SK-N-SH (cell line): Measurements from ENCODE around the gene NCS1. TPM values are rescaled to one million over a fixed set of nuclear protein-coding genes. Genes with fewer than 3 reads are reported as not detected.

Source experiments
- CTCF ChIA-PET: fragments of 300-600, 350-600 bp; formaldehyde crosslinking; extraction: SDS; loops from one replicate; lab custom pipeline; 2021; lab: Yijun Ruan, JAX
- POLR2A ChIA-PET: fragments of 350-600 bp; sonication (Branson Sonifier 250); formaldehyde crosslinking; extraction: SDS; loops from one replicate; lab custom pipeline; 2020; ENCODE audit warnings: antibody characterized with exemption, inconsistent platforms; lab: Yijun Ruan, JAX
- DNase-seq: peaks from one replicate; pipeline ENCODE4 v3.0.0; 2012
- H2AFZ ChIP-seq: fragments of 200-600 bp; sonication (generic); 2 replicates; pipeline ENCODE4 v1.8.1; 2016; ENCODE audit warnings: antibody characterized with exemption, mild to moderate bottlenecking, low read depth
- H3F3A ChIP-seq: fragments of 200-600 bp; sonication (generic); replicated peaks from 2 replicates; pipeline ENCODE3; 2016; ENCODE audit warnings: antibody characterized with exemption, mild to moderate bottlenecking; ENCODE audit not compliant: insufficient read depth
- H3K27ac ChIP-seq, 2 experiments: fragments of 200-500 bp in 1 of 2; fragments of 200-600 bp in 1 of 2; sonication (Bioruptor generic) in 1 of 2; sonication (generic), shearing (Covaris generic) in 1 of 2; 2 replicates each; pipeline versions ENCODE4 v1.5.1 to v1.6.1; 2014 to 2016; ENCODE audit warnings: low read depth in 2 of 2, inconsistent platforms in 1 of 2, low read length in 1 of 2, mild to moderate bottlenecking in 1 of 2, mixed read lengths in 1 of 2
- H3K27me3 ChIP-seq: fragments of 200-600 bp; sonication (generic), shearing (Covaris generic); 2 replicates; pipeline ENCODE4 v1.6.1; 2016; ENCODE audit warnings: mixed run types; ENCODE audit not compliant: insufficient read depth
- H3K36me3 ChIP-seq, 2 experiments: fragments of 200-500 bp in 1 of 2; fragments of 200-600 bp in 1 of 2; sonication (Bioruptor generic) in 1 of 2; sonication (generic) in 1 of 2; replicated peaks in 1 of 2; 2 replicates each; pipeline versions ENCODE3 to v1.5.1; 2014 to 2016; ENCODE audit warnings: low read length in 1 of 2, mild to moderate bottlenecking in 1 of 2; ENCODE audit not compliant: insufficient read depth in 2 of 2, control insufficient read depth in 1 of 2
- H3K4me1 ChIP-seq, 2 experiments: fragments of 200-500 bp in 1 of 2; fragments of 200-600 bp in 1 of 2; sonication (Bioruptor generic) in 1 of 2; sonication (generic), shearing (Covaris generic) in 1 of 2; 2 replicates each; pipeline versions ENCODE4 v1.5.1 to v1.6.1; 2014 to 2016; ENCODE audit warnings: low read depth in 1 of 2, low read length in 1 of 2, mixed run types in 1 of 2; ENCODE audit not compliant: insufficient read depth in 2 of 2, control insufficient read depth in 1 of 2
- H3K4me2 ChIP-seq: fragments of 200-600 bp; sonication (generic), shearing (Covaris generic); 2 replicates; pipeline ENCODE4 v1.6.1; 2017; ENCODE audit warnings: mixed run types
- H3K4me3 ChIP-seq, 2 experiments: fragments of 200-500 bp in 1 of 2; fragments of 200-600 bp in 1 of 2; sonication (Bioruptor generic) in 1 of 2; sonication (generic), shearing (Covaris generic) in 1 of 2; 2 replicates each; pipeline versions ENCODE4 v1.5.1 to v1.8.1; 2014 to 2016; ENCODE audit warnings: low read depth in 2 of 2, inconsistent platforms in 1 of 2, low read length in 1 of 2, mild to moderate bottlenecking in 1 of 2, mixed read lengths in 1 of 2, moderate library complexity in 1 of 2
- H3K79me2 ChIP-seq: fragments of 200-600 bp; sonication (generic); 2 replicates; pipeline ENCODE4 v1.8.1; 2017; ENCODE audit warnings: mild to moderate bottlenecking; ENCODE audit not compliant: insufficient read depth
- H3K9ac ChIP-seq: fragments of 200-600 bp; sonication (generic); 2 replicates; pipeline ENCODE4 v1.6.1; 2017; ENCODE audit warnings: mixed run types
- H3K9me2 ChIP-seq: fragments of 200-600 bp; sonication (generic); 2 replicates; pipeline ENCODE4 v1.6.1; 2017; ENCODE audit warnings: mixed run types
- H3K9me3 ChIP-seq: fragments of 200-600 bp; sonication (generic); 2 replicates; pipeline ENCODE4 v1.6.1; 2017; ENCODE audit warnings: mixed run types, mild to moderate bottlenecking, moderate library complexity
- H4K20me1 ChIP-seq: fragments of 200-600 bp; sonication (generic); 2 replicates; pipeline ENCODE4 v1.6.1; 2017; ENCODE audit warnings: mild to moderate bottlenecking, mixed run types; ENCODE audit not compliant: insufficient read depth
- CHD2 ChIP-seq: fragments of 150-350 bp; IDR thresholded peaks from 2 replicates; pipeline ENCODE4 v1.6.1; 2018; ENCODE audit warnings: low read length; ENCODE audit not compliant: partially characterized antibody
- FOSL2 ChIP-seq: IDR thresholded peaks from 2 replicates; pipeline ENCODE4 v1.4.0; 2012; ENCODE audit warnings: low read depth, mild to moderate bottlenecking, moderate library complexity, borderline replicate concordance
- FOXJ3 ChIP-seq: sonication (generic); formaldehyde crosslinking; IDR thresholded peaks from 2 replicates; pipeline ENCODE4 v1.5.1; 2020; ENCODE audit warnings: mild to moderate bottlenecking, missing genetic modification reagents
- GABPA ChIP-seq: IDR thresholded peaks from 2 replicates; pipeline ENCODE4 v1.4.0; 2012; ENCODE audit warnings: low read depth, mild to moderate bottlenecking
- GATA2 ChIP-seq: sonication (generic); formaldehyde crosslinking; IDR thresholded peaks from 2 replicates; pipeline ENCODE4 v1.5.0; 2020; ENCODE audit warnings: mild to moderate bottlenecking, missing genetic modification reagents
- MXI1 ChIP-seq: IDR thresholded peaks from 2 replicates; pipeline ENCODE4 v1.6.1; 2012; ENCODE audit warnings: mild to moderate bottlenecking, low read depth, low read length, improper control_type of control experiment
- NFIC ChIP-seq: IDR thresholded peaks from 2 replicates; pipeline ENCODE4 v1.4.0; 2012; ENCODE audit warnings: borderline replicate concordance
- RAD21 ChIP-seq: IDR thresholded peaks from 2 replicates; pipeline ENCODE4 v1.6.1; 2012; ENCODE audit warnings: mild to moderate bottlenecking, low read length
- RCOR1 ChIP-seq: fragments of 150-350 bp; IDR thresholded peaks from 2 replicates; pipeline ENCODE4 v1.6.1; 2017; ENCODE audit warnings: antibody characterized with exemption, low read length
- SIN3A ChIP-seq: IDR thresholded peaks from 2 replicates; pipeline ENCODE4 v1.6.1; 2012; ENCODE audit warnings: low read depth, mild to moderate bottlenecking, low read length, moderate library complexity, borderline replicate concordance
- WGBS: methylation state at CpG from one replicate; pipeline ENCODE4 v1.1.6; 2017; ENCODE audit warnings: low lambda C conversion rate; 5-methylcytosine and 5-hydroxymethylcytosine counted together
- polyA plus RNA-seq, 3 experiments: library from polyadenylated mRNA; depleted of rRNA; stranded (reverse); fragments of >200 nt; gene quantifications; 2 replicates each; pipeline ENCODE4 v1.2.3, GENCODE V29; 2012
- TF ChIP-seq, protein P1 (sequence below): IDR thresholded peaks from 2 replicates; pipeline ENCODE4 v1.4.0; 2012; ENCODE audit warnings: low read depth
- TF ChIP-seq, protein P2 (sequence below): fragments of 150-350 bp; IDR thresholded peaks from 2 replicates; pipeline ENCODE4 v1.6.1; 2016; ENCODE audit warnings: mild to moderate bottlenecking, low read depth, low read length
- TF ChIP-seq, protein P3 (sequence below): fragments of 200-600 bp; sonication (generic); IDR thresholded peaks from 2 replicates; pipeline ENCODE4 v1.6.1; 2017; ENCODE audit warnings: antibody characterized with exemption, mild to moderate bottlenecking, moderate library complexity

The NCS1 gene
- polyA plus RNA-seq, 1 of the 3 experiments (the other 2 are of a cell fraction) = 40.6 TPM

DNA sequence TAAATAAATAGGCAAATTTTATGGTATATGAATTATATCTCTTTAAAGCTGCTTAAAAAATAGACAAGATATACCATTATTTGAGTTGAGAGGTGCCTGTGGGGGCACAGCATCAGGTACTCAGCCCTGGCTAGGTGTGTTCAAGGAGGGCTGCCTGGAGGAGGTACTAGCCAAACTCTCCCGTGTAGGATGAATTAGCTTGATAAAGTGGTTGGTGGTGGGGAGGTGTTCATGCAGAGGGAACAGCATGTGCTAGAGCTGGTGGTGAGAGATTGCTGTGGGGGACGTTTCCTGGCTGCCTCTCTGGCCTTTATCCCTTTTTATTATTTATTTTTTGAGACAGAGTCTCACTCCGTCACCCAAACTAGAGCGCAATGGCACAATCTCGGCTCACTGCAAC is 23.2 kb upstream of the NCS1 start:
- Histone ChIP-seq H3K9me2 (no peaks in the 10 kb centered on the region), H4K20me1 (no peaks in the 10 kb centered on the region), H2AFZ (no peak overlapping the region), H3K79me2 (no peaks in the 10 kb centered on the region), H3K4me1 (peaks cover 2% of the 10 kb centered on the region in 2 experiments; a peak in 2 of 4 replicates), H3F3A (no peaks in the 10 kb centered on the region), H3K9ac (no peak overlapping the region), H3K36me3 (no peaks in the 10 kb centered on the region), H3K4me3 (no peak overlapping the region), H3K27ac (no peak overlapping the region), H3K27me3 (no peaks in the 10 kb centered on the region), H3K4me2 (no peak overlapping the region), H3K9me3 (no peaks in the 10 kb centered on the region)
- 86% methylated on average over 5 of the region's 5 CpGs for WGBS
- TF ChIP-seq CHD2 = no peak
- no peak for TF ChIP-seq RAD21
- TF ChIP-seq, protein P1, sequence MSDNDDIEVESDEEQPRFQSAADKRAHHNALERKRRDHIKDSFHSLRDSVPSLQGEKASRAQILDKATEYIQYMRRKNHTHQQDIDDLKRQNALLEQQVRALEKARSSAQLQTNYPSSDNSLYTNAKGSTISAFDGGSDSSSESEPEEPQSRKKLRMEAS = no peak
- TF ChIP-seq SIN3A = no peak
- TF ChIP-seq GATA2 = no peak
- CTCF ChIA-PET = interaction anchor here (0.6 to 1.2 kb wide), 4 partner anchors 12 to 259 kb away, joined by 3 read pairs; no protein-coding TSS in a partner anchor
- DNase-seq = no peak
- POLR2A ChIA-PET = no interaction called here

DNA sequence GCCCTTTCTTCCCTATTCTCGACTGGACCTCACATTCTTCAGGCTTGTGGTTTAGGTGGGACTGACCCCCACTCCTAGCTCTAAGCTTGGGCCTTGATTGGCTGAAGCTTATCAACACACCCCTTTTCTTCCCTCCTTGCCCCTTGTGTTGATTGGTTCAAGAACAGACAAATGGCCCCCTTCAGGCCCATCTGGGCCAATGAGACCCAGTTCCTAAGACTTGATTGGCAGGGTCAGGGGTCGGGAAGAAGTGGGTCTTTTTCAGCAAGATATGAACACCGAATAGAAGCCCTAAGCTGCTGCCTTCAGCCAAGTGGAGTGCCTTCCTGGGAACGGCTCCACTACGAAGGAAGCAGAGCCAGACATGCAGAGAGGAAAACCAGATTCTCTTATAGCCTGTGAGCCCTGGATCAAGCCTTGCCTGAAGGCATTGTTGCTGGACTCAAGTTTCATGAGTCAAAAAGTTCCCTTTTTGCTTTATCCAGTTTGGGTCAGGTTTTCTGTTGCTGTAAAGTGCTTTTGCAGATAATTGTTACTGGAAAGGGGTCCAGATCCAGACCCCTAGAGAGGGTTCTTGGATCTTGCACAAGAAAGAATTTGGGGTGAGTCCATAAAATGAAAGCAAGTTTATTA is 22.4 kb upstream of the NCS1 start:
- H3F3A ChIP-seq = no peaks in the 10 kb centered on the region
- no peak overlapping the region for H3K4me2 ChIP-seq
- no peak for DNase-seq
- no peaks in the 10 kb centered on the region for H3K36me3 ChIP-seq
- CTCF ChIA-PET = interaction anchor here (0.6 to 1.2 kb wide), 3 partner anchors 12 to 258 kb away, joined by 3 read pairs; no protein-coding TSS in a partner anchor
- H3K9me2 ChIP-seq = no peaks in the 10 kb centered on the region
- no peaks in the 10 kb centered on the region for H3K9me3 ChIP-seq
- no peak overlapping the region for H3K4me3 ChIP-seq
- no peak for TF ChIP-seq NFIC
- TF ChIP-seq, protein P2, sequence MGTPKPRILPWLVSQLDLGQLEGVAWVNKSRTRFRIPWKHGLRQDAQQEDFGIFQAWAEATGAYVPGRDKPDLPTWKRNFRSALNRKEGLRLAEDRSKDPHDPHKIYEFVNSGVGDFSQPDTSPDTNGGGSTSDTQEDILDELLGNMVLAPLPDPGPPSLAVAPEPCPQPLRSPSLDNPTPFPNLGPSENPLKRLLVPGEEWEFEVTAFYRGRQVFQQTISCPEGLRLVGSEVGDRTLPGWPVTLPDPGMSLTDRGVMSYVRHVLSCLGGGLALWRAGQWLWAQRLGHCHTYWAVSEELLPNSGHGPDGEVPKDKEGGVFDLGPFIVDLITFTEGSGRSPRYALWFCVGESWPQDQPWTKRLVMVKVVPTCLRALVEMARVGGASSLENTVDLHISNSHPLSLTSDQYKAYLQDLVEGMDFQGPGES = no peak
- TF ChIP-seq MXI1 = no peak
- TF ChIP-seq FOXJ3 = no peak
- TF ChIP-seq FOSL2 = no peak
- no peak for TF ChIP-seq RCOR1
- TF ChIP-seq, protein P3, sequence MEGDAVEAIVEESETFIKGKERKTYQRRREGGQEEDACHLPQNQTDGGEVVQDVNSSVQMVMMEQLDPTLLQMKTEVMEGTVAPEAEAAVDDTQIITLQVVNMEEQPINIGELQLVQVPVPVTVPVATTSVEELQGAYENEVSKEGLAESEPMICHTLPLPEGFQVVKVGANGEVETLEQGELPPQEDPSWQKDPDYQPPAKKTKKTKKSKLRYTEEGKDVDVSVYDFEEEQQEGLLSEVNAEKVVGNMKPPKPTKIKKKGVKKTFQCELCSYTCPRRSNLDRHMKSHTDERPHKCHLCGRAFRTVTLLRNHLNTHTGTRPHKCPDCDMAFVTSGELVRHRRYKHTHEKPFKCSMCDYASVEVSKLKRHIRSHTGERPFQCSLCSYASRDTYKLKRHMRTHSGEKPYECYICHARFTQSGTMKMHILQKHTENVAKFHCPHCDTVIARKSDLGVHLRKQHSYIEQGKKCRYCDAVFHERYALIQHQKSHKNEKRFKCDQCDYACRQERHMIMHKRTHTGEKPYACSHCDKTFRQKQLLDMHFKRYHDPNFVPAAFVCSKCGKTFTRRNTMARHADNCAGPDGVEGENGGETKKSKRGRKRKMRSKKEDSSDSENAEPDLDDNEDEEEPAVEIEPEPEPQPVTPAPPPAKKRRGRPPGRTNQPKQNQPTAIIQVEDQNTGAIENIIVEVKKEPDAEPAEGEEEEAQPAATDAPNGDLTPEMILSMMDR = no peak
- TF ChIP-seq GABPA = no peak
- H2AFZ ChIP-seq = no peak overlapping the region
- H3K27me3 ChIP-seq = no peaks in the 10 kb centered on the region
- H4K20me1 ChIP-seq = no peaks in the 10 kb centered on the region
- no peak overlapping the region for H3K9ac ChIP-seq
- H3K79me2 ChIP-seq = no peaks in the 10 kb centered on the region
- H3K27ac ChIP-seq = no peak overlapping the region
- H3K4me1 ChIP-seq = peaks cover 0 to under 1% of the 10 kb centered on the region in 2 experiments; a peak in 1 of 4 replicates
- 93% methylated on average over 5 of the region's 5 CpGs for WGBS
- POLR2A ChIA-PET = no interaction called here
